HUES48 (cell line): ENCODE data around the gene NNT.
A peak's percentile ranks its signal among the peaks of the same experiment; 100 is the strongest.
"Not testable (repeated sequence)": the region's sequence is repeated elsewhere in the genome, so short reads cannot be mapped to it uniquely, and the experiment has no call there.

ENCODE experiments used
- H3K27ac ChIP-seq: one replicate; pipeline ENCODE4 v1.7.0; 2013; ENCODE audit warnings: low read depth, low read length, inconsistent platforms
- H3K27me3 ChIP-seq: 2 replicates; pipeline ENCODE4 v1.6.1; 2013; ENCODE audit warnings: mild to moderate bottlenecking, low read length; ENCODE audit not compliant: control insufficient read depth, insufficient read depth
- H3K36me3 ChIP-seq: 2 replicates; pipeline ENCODE4 v1.6.1; 2013; ENCODE audit warnings: low read length; ENCODE audit not compliant: control insufficient read depth, insufficient read depth
- H3K4me1 ChIP-seq: 2 replicates; pipeline ENCODE4 v1.6.1; 2013; ENCODE audit warnings: mild to moderate bottlenecking, low read length; ENCODE audit not compliant: control insufficient read depth, insufficient read depth
- H3K4me3 ChIP-seq: 2 replicates; pipeline ENCODE4 v1.5.1; 2013; ENCODE audit warnings: mild to moderate bottlenecking, low read depth, low read length
- H3K9ac ChIP-seq: 2 replicates; pipeline ENCODE4 v1.6.1; 2013; ENCODE audit warnings: mild to moderate bottlenecking, low read depth, low read length, moderate library complexity
- H3K9me3 ChIP-seq: 2 replicates; pipeline ENCODE4 v1.6.1; 2013; ENCODE audit warnings: low read length; ENCODE audit not compliant: control insufficient read depth, insufficient read depth

The NNT gene

GRCh38 chr5:43602461-43603343 is at the start of gene NNT:
Gene NNT (plus strand): TSS chr5:43603180. CDS start chr5:43609196, 6,016 bp downstream.
- Histone ChIP-seq H3K27ac (peak within 1 kb of the TSS; percentile 76), H3K9ac (peak within 1 kb of the TSS; percentile 67), H3K4me1 (peaks cover 28% of the 10 kb centered on the region), H3K4me3 (peak within 1 kb of the TSS; percentile 73), H3K36me3 (no peaks in the 10 kb centered on the region), H3K27me3 (peaks cover 9% of the 10 kb centered on the region; the same call in 1 of the 2 replicates), H3K9me3 (no peaks in the 10 kb centered on the region)

- Histone ChIP-seq H3K4me3 (no peak overlapping the region), H3K9ac (no peak overlapping the region), H3K27me3 (no peaks in the 10 kb centered on the region), H3K4me1 (peaks cover 27% of the 10 kb centered on the region), H3K27ac (no peak overlapping the region), H3K9me3 (no peaks in the 10 kb centered on the region), H3K36me3 (peaks cover 65% of the 10 kb centered on the region)
Observed at GRCh38 chr5:43553381-43553780, 49.6 kb upstream of the NNT start.

GRCh38 chr5:43554497-43554896 is 48.5 kb upstream of the NNT start:
- H3K36me3 ChIP-seq = peaks cover 56% of the 10 kb centered on the region
- peaks cover 27% of the 10 kb centered on the region for H3K4me1 ChIP-seq
- H3K27me3 ChIP-seq = no peaks in the 10 kb centered on the region
- H3K9ac ChIP-seq = no peak overlapping the region
- H3K27ac ChIP-seq = no peak overlapping the region
- no peaks in the 10 kb centered on the region for H3K9me3 ChIP-seq
- H3K4me3 ChIP-seq = peak overlapping the region; percentile 99; the same call in 1 of the 2 replicates

- peaks cover 45% of the 10 kb centered on the region for H3K36me3 ChIP-seq
- no peaks in the 10 kb centered on the region for H3K27me3 ChIP-seq
- H3K4me3 ChIP-seq = peak overlapping the region; percentile 99
- no peaks in the 10 kb centered on the region for H3K9me3 ChIP-seq
- peaks cover 27% of the 10 kb centered on the region for H3K4me1 ChIP-seq
- H3K27ac ChIP-seq = peak overlapping the region; percentile 97
- peak overlapping the region; percentile 98 for H3K9ac ChIP-seq
Observed at GRCh38 chr5:43555895-43556606, 46.9 kb upstream of the NNT start.

GRCh38 chr5:43556607-43556856 is 46.4 kb upstream of the NNT start:
- H3K36me3 ChIP-seq = peaks cover 40% of the 10 kb centered on the region
- H3K9ac ChIP-seq = peak overlapping the region; percentile 98
- H3K4me3 ChIP-seq = peak overlapping the region; percentile 99
- peaks cover 27% of the 10 kb centered on the region for H3K4me1 ChIP-seq
- peak overlapping the region; percentile 97 for H3K27ac ChIP-seq
- not testable (repeated sequence) for H3K27me3 ChIP-seq, H3K9me3 ChIP-seq

- Histone ChIP-seq H3K27me3 (no peaks in the 10 kb centered on the region), H3K9ac (peak within 1 kb of the TSS; percentile 98), H3K4me1 (peaks cover 27% of the 10 kb centered on the region), H3K27ac (peak within 1 kb of the TSS; percentile 97), H3K4me3 (peak within 1 kb of the TSS; percentile 99), H3K36me3 (peaks cover 35% of the 10 kb centered on the region), H3K9me3 (no peaks in the 10 kb centered on the region)
Observed at GRCh38 chr5:43556857-43557542, 46.0 kb upstream of the NNT start, which contains the start of gene PAIP1. Gene PAIP1 (minus strand): TSS chr5:43557077. CDS start chr5:43556846, 231 bp downstream.

GRCh38 chr5:43560128-43560527 is 42.9 kb upstream of the NNT start:
- no peak overlapping the region for H3K27ac ChIP-seq
- H3K27me3 ChIP-seq = no peaks in the 10 kb centered on the region

GRCh38 chr5:43561356-43561755 is 41.6 kb upstream of the NNT start:
- no peaks in the 10 kb centered on the region for H3K9me3 ChIP-seq
- H3K27ac ChIP-seq = no peak overlapping the region
- no peaks in the 10 kb centered on the region for H3K36me3 ChIP-seq
- no peaks in the 10 kb centered on the region for H3K27me3 ChIP-seq
- H3K4me1 ChIP-seq = peaks cover 3% of the 10 kb centered on the region
- no peak overlapping the region for H3K9ac ChIP-seq
- no peak overlapping the region for H3K4me3 ChIP-seq

More at GRCh38 chr5:43560128-43560527, 42.9 kb upstream of the NNT start:
- Histone ChIP-seq H3K4me1 (peaks cover 7% of the 10 kb centered on the region), H3K9ac (no peak overlapping the region), H3K36me3 (peaks cover 4% of the 10 kb centered on the region), H3K9me3 (no peaks in the 10 kb centered on the region), H3K4me3 (no peak overlapping the region)

GRCh38 chr5:43563321-43563720 is 39.7 kb upstream of the NNT start:
- Histone ChIP-seq H3K36me3 (no peaks in the 10 kb centered on the region), H3K9me3 (no peaks in the 10 kb centered on the region), H3K9ac (no peak overlapping the region), H3K4me3 (no peak overlapping the region), H3K4me1 (no peaks in the 10 kb centered on the region; the same call in 1 of the 2 replicates), H3K27ac (no peak overlapping the region), H3K27me3 (no peaks in the 10 kb centered on the region)

- Histone ChIP-seq H3K27me3 (no peaks in the 10 kb centered on the region), H3K36me3 (no peaks in the 10 kb centered on the region), H3K9ac (no peak overlapping the region), H3K4me1 (no peaks in the 10 kb centered on the region; the same call in 1 of the 2 replicates), H3K27ac (no peak overlapping the region), H3K4me3 (no peak overlapping the region), H3K9me3 (no peaks in the 10 kb centered on the region)
Observed at GRCh38 chr5:43564289-43564850, 38.6 kb upstream of the NNT start.
